Right renal pelvis (tissue), 4 donors: Measurements from ENCODE around the gene CCDC69. TPM values are rescaled to one million over a fixed set of nuclear protein-coding genes. Genes with fewer than 3 reads are reported as not detected.
"Not testable (repeated sequence)": the region's sequence is repeated elsewhere in the genome, so short reads cannot be mapped to it uniquely, and the experiment has no call there.

Experiments
- DNase-seq, 4 donors: peaks; one replicate each; pipeline ENCODE4 v3.0.0-alpha.2; 2013; ENCODE audit warnings: low read depth in 4 of 4, low spot score in 3 of 4, missing footprints in 1 of 4
- polyA plus RNA-seq, 4 donors: library from polyadenylated mRNA; unstranded; fragments of 120-200 nt; gene quantifications; one replicate each; pipeline ENCODE4 v1.2.1, GENCODE V29; 2013; ENCODE audit not compliant: insufficient read length in 4 of 4

CCDC69 gene
- polyA plus RNA-seq, 4 donors: 4.3 to 8.2 (median 5.1) TPM

GRCh38 chr5:151222790-151223446, 974 bp downstream of the CCDC69 start:
- no peak for DNase-seq

- DNase-seq: no peak
Measured at GRCh38 chr5:151222054-151222789, 1.7 kb downstream of the CCDC69 start.

- no peak for DNase-seq
Measured at GRCh38 chr5:151221574-151221973, 2.3 kb downstream of the CCDC69 start.

GRCh38 chr5:151219789-151220188, 4.1 kb downstream of the CCDC69 start:
- no peak for DNase-seq

GRCh38 chr5:151219138-151219537, 4.8 kb downstream of the CCDC69 start:
- DNase-seq: no peak

- no peak for DNase-seq
Measured at GRCh38 chr5:151218177-151218576, 5.7 kb downstream of the CCDC69 start.

- no peak for DNase-seq
Measured at GRCh38 chr5:151216781-151217180, 7.1 kb downstream of the CCDC69 start.

- DNase-seq: no peak
Measured at GRCh38 chr5:151215546-151215880, 8.4 kb downstream of the CCDC69 start.

- DNase-seq: no peak
Measured at GRCh38 chr5:151214614-151215545, 9.0 kb downstream of the CCDC69 start.

- no peak for DNase-seq
Measured at GRCh38 chr5:151213803-151214613, 9.9 kb downstream of the CCDC69 start.

GRCh38 chr5:151212406-151212798, 11.5 kb downstream of the CCDC69 start:
- no peak for DNase-seq

GRCh38 chr5:151208481-151208914, 15.4 kb downstream of the CCDC69 start:
- no peak for DNase-seq

- DNase-seq: no peak
Measured at GRCh38 chr5:151205411-151205810, 18.5 kb downstream of the CCDC69 start.

GRCh38 chr5:151204051-151204450, 19.8 kb downstream of the CCDC69 start:
- DNase-seq: no peak

GRCh38 chr5:151202381-151203139, 21.3 kb downstream of the CCDC69 start:
- DNase-seq: no peak

- no peak for DNase-seq
Measured at GRCh38 chr5:151200913-151201595, 22.8 kb downstream of the CCDC69 start.

- DNase-seq: no peak
Measured at GRCh38 chr5:151199581-151200185, 24.2 kb downstream of the CCDC69 start.

GRCh38 chr5:151198861-151199260, 25.0 kb downstream of the CCDC69 start:
- no peak for DNase-seq

GRCh38 chr5:151197291-151197600, 26.6 kb downstream of the CCDC69 start:
- DNase-seq: not testable (repeated sequence)
